CD14-positive monocyte (primary cell): ENCODE results near the gene PFDN2. TPM values are rescaled to one million over a fixed set of nuclear protein-coding genes. Genes with fewer than 3 reads are reported as not detected.

Source experiments
- DNase-seq, 3 donors: peaks; one replicate each; pipeline ENCODE4 v3.0.0-alpha.2; 2011 to 2022
- H2AFZ ChIP-seq: 2 replicates; pipeline ENCODE4 v1.6.0; 2012; ENCODE audit warnings: mild to moderate bottlenecking, low read depth, low read length, inconsistent platforms; ENCODE audit not compliant: insufficient read depth, poor library complexity, severe bottlenecking
- H3K27ac ChIP-seq, 2 donors: 1 replicate in 1 of 2; 2 replicates in 1 of 2; pipeline ENCODE4 v1.5.1; 2012 to 2013; ENCODE audit warnings: low read length in 2 of 2, control low read depth in 1 of 2, inconsistent platforms in 1 of 2, low read depth in 1 of 2, mild to moderate bottlenecking in 1 of 2
- H3K27me3 ChIP-seq, 2 donors: one replicate each; pipeline versions ENCODE4 v1.6.0 to v1.6.1; 2011 to 2013; ENCODE audit warnings: low read length in 2 of 2; ENCODE audit not compliant: control insufficient read depth in 2 of 2, insufficient read depth in 2 of 2
- H3K36me3 ChIP-seq, 2 donors: replicated peaks in 1 of 2; 1 replicate in 1 of 2; 2 replicates in 1 of 2; pipeline versions ENCODE4 v1.5.1 to v1.6.1; 2012 to 2013; ENCODE audit warnings: low read length in 2 of 2, control low read depth in 1 of 2, inconsistent platforms in 1 of 2, mild to moderate bottlenecking in 1 of 2; ENCODE audit not compliant: insufficient read depth in 2 of 2, control insufficient read depth in 1 of 2
- H3K4me1 ChIP-seq, 2 donors: 1 replicate in 1 of 2; 2 replicates in 1 of 2; pipeline versions ENCODE4 v1.5.1 to v1.6.1; 2012 to 2013; ENCODE audit warnings: low read length in 2 of 2, control low read depth in 1 of 2, inconsistent platforms in 1 of 2, mild to moderate bottlenecking in 1 of 2, moderate library complexity in 1 of 2; ENCODE audit not compliant: insufficient read depth in 2 of 2, control insufficient read depth in 1 of 2
- H3K4me2 ChIP-seq: replicated peaks from 2 replicates; pipeline ENCODE3; 2012; ENCODE audit warnings: low read length, moderate library complexity, mild to moderate bottlenecking; ENCODE audit not compliant: poor library complexity, severe bottlenecking; ENCODE audit errors: extremely low read depth
- H3K4me3 ChIP-seq, 3 experiments: fragments of 200-600 bp in 1 of 3; sonication (generic) in 1 of 3; replicated peaks in 1 of 3; 1 replicate in 2 of 3; 2 replicates in 1 of 3; pipeline ENCODE4 v1.5.1; 2011 to 2013; ENCODE audit warnings: low read length in 3 of 3, mild to moderate bottlenecking in 3 of 3, control low read depth in 2 of 3, low read depth in 2 of 3, inconsistent platforms in 1 of 3, moderate library complexity in 1 of 3
- H3K79me2 ChIP-seq: 2 replicates; pipeline ENCODE4 v1.6.0; 2012; ENCODE audit warnings: mild to moderate bottlenecking, control low read depth, inconsistent platforms, low read length, moderate library complexity; ENCODE audit not compliant: insufficient read depth
- H3K9ac ChIP-seq: 2 replicates; pipeline ENCODE4 v1.6.0; 2017; ENCODE audit warnings: low read length, mild to moderate bottlenecking; ENCODE audit not compliant: insufficient read depth, poor library complexity, severe bottlenecking
- H3K9me3 ChIP-seq, 2 donors: replicated peaks in 1 of 2; 1 replicate in 1 of 2; 2 replicates in 1 of 2; pipeline versions ENCODE4 v1.5.1 to v1.6.1; 2012 to 2013; ENCODE audit warnings: low read length in 2 of 2, control low read depth in 1 of 2; ENCODE audit not compliant: control insufficient read depth in 1 of 2, insufficient read depth in 1 of 2
- H4K20me1 ChIP-seq: 2 replicates; pipeline ENCODE4 v1.6.0; 2012; ENCODE audit warnings: mild to moderate bottlenecking, low read length, control low read depth, moderate library complexity; ENCODE audit not compliant: insufficient read depth
- H3K27ac Mint-ChIP-seq, 7 donors: one replicate each; pipeline ENCODE4 v1.8.0; 2020; ENCODE audit warnings: mild to moderate bottlenecking in 7 of 7, mixed read lengths in 7 of 7, moderate library complexity in 6 of 7, inconsistent platforms in 2 of 7
- H3K27me3 Mint-ChIP-seq, 3 donors: one replicate each; pipeline ENCODE4 v1.8.0; 2021 to 2022; ENCODE audit warnings: low read depth in 3 of 3, mild to moderate bottlenecking in 3 of 3, mixed read lengths in 3 of 3, moderate library complexity in 3 of 3, inconsistent platforms in 1 of 3
- H3K36me3 Mint-ChIP-seq, 2 donors: one replicate each; pipeline ENCODE4 v1.8.0; 2020; ENCODE audit warnings: mixed read lengths in 2 of 2, inconsistent platforms in 1 of 2, mild to moderate bottlenecking in 1 of 2
- H3K4me1 Mint-ChIP-seq: one replicate; pipeline ENCODE4 v1.8.0; 2020; ENCODE audit warnings: mild to moderate bottlenecking, mixed read lengths
- H3K4me3 Mint-ChIP-seq, 2 donors: one replicate each; pipeline ENCODE4 v1.8.0; 2020; ENCODE audit warnings: mild to moderate bottlenecking in 2 of 2, mixed read lengths in 2 of 2, moderate library complexity in 1 of 2
- H3K9me3 Mint-ChIP-seq, 7 donors: one replicate each; pipeline ENCODE4 v1.8.0; 2020 to 2022; ENCODE audit warnings: mixed read lengths in 7 of 7, mild to moderate bottlenecking in 6 of 7, moderate library complexity in 6 of 7, inconsistent platforms in 2 of 7
- WGBS: methylation state at CpG from one replicate; pipeline ENCODE4 v1.1.5; 2013; ENCODE audit warnings: missing lambda C conversion rate; ENCODE audit not compliant: insufficient coverage; 5-methylcytosine and 5-hydroxymethylcytosine counted together
- intact Hi-C, 2 donors: fragments of 100-400 bp; cut with micrococcal nuclease; formaldehyde crosslinking; loops; one replicate each; pipeline versions ENCODE4 v1.15.0 to v1.15.1; 2023
- polyA plus RNA-seq, 3 donors: library from polyadenylated mRNA; depleted of rRNA in 1 of 3; unstranded in 2 of 3; stranded (reverse) in 1 of 3; fragments of 300-500 nt in 2 of 3; fragments of >200 nt in 1 of 3; fragmentation: Illumina TruSeq in 2 of 3; gene quantifications; 1 replicate in 2 of 3; 2 replicates in 1 of 3; pipeline ENCODE4 v1.2.3, GENCODE V29; 2012 to 2021
- TF ChIP-seq, protein P1 (sequence below): fragments of 200-600 bp; IDR thresholded peaks from one replicate; pipeline ENCODE4 v1.8.0; 2022; ENCODE audit warnings: antibody characterized with exemption, mild to moderate bottlenecking

The PFDN2 gene
- polyA plus RNA-seq, 3 donors, result 59.1 to 80.7 (median 65.6) TPM

DNA sequence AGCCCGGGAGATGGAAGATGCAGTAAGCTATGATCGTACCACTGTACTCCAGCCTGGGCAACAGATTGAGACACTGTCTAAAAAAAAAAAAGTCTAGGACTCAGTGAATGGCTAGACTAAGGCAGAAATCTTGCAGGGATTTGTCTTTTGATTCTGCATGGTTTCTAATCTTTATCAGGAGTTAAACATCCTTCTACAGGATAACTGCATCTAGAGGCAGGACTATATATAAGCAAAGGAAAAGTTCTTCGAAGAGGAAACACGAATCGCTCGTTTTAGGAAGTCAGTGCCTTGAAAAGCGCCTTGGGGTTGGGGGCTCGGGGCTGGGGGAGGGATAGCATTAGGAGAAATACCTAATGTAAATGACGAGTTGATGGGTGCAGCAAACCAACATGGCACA lies 35.3 kb upstream of the PFDN2 start:
- H4K20me1 ChIP-seq, result no peaks in the 10 kb centered on the region
- Mint-ChIP-seq H3K4me3 (peak overlapping the region; percentile 94 to 98), H3K4me1 (peaks cover 19% of the 10 kb centered on the region), H3K9me3 (no peaks in the 10 kb centered on the region), H3K27ac (peak overlapping the region; percentile 48 to 100 (median 99)), H3K36me3 (peaks cover 10 to 21% of the 10 kb centered on the region in 2 donors), H3K27me3 (no peaks in the 10 kb centered on the region)
- H3K9me3 ChIP-seq, result no peaks in the 10 kb centered on the region
- peak overlapping the region in 1 of 2 donors; percentile 96 for H3K27ac ChIP-seq
- TF ChIP-seq, protein P1, sequence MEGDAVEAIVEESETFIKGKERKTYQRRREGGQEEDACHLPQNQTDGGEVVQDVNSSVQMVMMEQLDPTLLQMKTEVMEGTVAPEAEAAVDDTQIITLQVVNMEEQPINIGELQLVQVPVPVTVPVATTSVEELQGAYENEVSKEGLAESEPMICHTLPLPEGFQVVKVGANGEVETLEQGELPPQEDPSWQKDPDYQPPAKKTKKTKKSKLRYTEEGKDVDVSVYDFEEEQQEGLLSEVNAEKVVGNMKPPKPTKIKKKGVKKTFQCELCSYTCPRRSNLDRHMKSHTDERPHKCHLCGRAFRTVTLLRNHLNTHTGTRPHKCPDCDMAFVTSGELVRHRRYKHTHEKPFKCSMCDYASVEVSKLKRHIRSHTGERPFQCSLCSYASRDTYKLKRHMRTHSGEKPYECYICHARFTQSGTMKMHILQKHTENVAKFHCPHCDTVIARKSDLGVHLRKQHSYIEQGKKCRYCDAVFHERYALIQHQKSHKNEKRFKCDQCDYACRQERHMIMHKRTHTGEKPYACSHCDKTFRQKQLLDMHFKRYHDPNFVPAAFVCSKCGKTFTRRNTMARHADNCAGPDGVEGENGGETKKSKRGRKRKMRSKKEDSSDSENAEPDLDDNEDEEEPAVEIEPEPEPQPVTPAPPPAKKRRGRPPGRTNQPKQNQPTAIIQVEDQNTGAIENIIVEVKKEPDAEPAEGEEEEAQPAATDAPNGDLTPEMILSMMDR, result no peak
- H3K79me2 ChIP-seq, result peaks cover 20% of the 10 kb centered on the region
- no CpG with 5 or more reads among the region's 9 CpGs for WGBS
- peaks cover 13 to 15% of the 10 kb centered on the region in 2 donors for H3K36me3 ChIP-seq
- H3K4me3 ChIP-seq, result peak overlapping the region; percentile 80 to 98 (median 95)
- no peaks in the 10 kb centered on the region for H3K27me3 ChIP-seq
- H2AFZ ChIP-seq, result peak overlapping the region; percentile 87
- intact Hi-C loops, result loop anchor here in 1 of 2 donors (5.0 kb wide), 1 partner anchor 36 kb away; the partner anchor contains the start of genes NIT1 and PFDN2
- peak overlapping the region; percentile 81 for H3K4me2 ChIP-seq
- DNase-seq, result no peak
- peak overlapping the region; percentile 88 for H3K9ac ChIP-seq
- H3K4me1 ChIP-seq, result peaks cover 14 to 16% of the 10 kb centered on the region in 2 donors

DNA sequence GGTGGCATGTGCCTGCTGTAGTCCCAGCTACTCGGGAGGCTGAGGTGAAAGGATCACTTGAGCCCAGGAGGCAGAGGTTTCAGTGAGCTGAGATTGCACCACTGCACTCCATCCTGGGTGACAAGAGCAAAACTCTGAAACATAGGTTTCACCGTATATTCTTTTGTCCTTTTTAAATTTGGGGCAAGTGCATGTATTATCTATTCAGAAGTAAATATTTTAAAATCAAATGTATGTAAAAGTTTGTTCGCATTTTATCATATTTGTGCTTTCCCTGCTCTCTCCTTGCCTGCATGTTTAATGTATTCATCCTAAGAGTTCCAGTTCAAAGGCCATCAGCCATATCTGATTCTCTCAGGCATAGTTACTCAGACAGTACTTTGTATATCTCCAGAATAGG lies 28.0 kb upstream of the PFDN2 start:
- H3K4me2 ChIP-seq, result no peak overlapping the region
- H3K27me3 ChIP-seq, result no peaks in the 10 kb centered on the region
- no peak overlapping the region for H3K9ac ChIP-seq
- intact Hi-C loops, result loop anchor here in 1 of 2 donors (10.0 kb wide), 1 partner anchor 151 kb away; no protein-coding TSS in a partner anchor
- 100% methylated on average over 1 of the region's 3 CpGs for WGBS
- Mint-ChIP-seq H3K4me3 (no peak overlapping the region), H3K4me1 (peaks cover 2% of the 10 kb centered on the region), H3K9me3 (no peaks in the 10 kb centered on the region), H3K27ac (no peak overlapping the region), H3K27me3 (peaks cover 0 to 2% (median 1%) of the 10 kb centered on the region in 3 donors), H3K36me3 (no peaks in the 10 kb centered on the region)
- no peaks in the 10 kb centered on the region for H4K20me1 ChIP-seq
- H3K4me3 ChIP-seq, result no peak overlapping the region
- no peaks in the 10 kb centered on the region for H3K36me3 ChIP-seq
- no peak overlapping the region for H2AFZ ChIP-seq
- TF ChIP-seq, protein P1, result no peak
- H3K79me2 ChIP-seq, result no peaks in the 10 kb centered on the region
- DNase-seq, result no peak
- H3K9me3 ChIP-seq, result no peaks in the 10 kb centered on the region
- H3K27ac ChIP-seq, result no peak overlapping the region
- no peaks in the 10 kb centered on the region for H3K4me1 ChIP-seq
